Right lung (tissue), 5 donors: Measurements from ENCODE around the gene ARFGAP3. TPM values are rescaled to one million over a fixed set of nuclear protein-coding genes. Genes with fewer than 3 reads are reported as not detected.
"Not testable (repeated sequence)": the region's sequence is repeated elsewhere in the genome, so short reads cannot be mapped to it uniquely, and the experiment has no call there.

ENCODE experiments used
- DNase-seq, 2 donors: peaks; one replicate each; pipeline ENCODE4 v3.0.0-alpha.2; 2013
- polyA plus RNA-seq, 5 donors: library from polyadenylated mRNA; unstranded; fragments of 120-200 nt; gene quantifications; one replicate each; pipeline versions ENCODE4 v1.2.1 to v1.2.3, GENCODE V29; 2013; ENCODE audit warnings: inconsistent platforms in 1 of 5, low replicate concordance in 1 of 5; ENCODE audit not compliant: insufficient read length in 5 of 5, insufficient read depth in 1 of 5

The ARFGAP3 gene
- polyA plus RNA-seq, 5 donors: 45.8 to 56.5 (median 50.8) TPM

- no peak for DNase-seq
Measured at GRCh38 chr22:42770448-42770726, 86.7 kb downstream of the ARFGAP3 start.

GRCh38 chr22:42769574-42770447 is 87.3 kb downstream of the ARFGAP3 start:
- no peak for DNase-seq

- no peak for DNase-seq
Measured at GRCh38 chr22:42769238-42769573, 87.9 kb downstream of the ARFGAP3 start.

- DNase-seq: no peak
Measured at GRCh38 chr22:42768385-42769035, 88.6 kb downstream of the ARFGAP3 start.

- no peak for DNase-seq
Measured at GRCh38 chr22:42766860-42767259, 90.2 kb downstream of the ARFGAP3 start.

- DNase-seq: no peak
Measured at GRCh38 chr22:42764895-42765363, 92.1 kb downstream of the ARFGAP3 start.

GRCh38 chr22:42763965-42764480 is 93.0 kb downstream of the ARFGAP3 start:
- no peak for DNase-seq

- DNase-seq: no peak
Measured at GRCh38 chr22:42760806-42761565, 96.1 kb downstream of the ARFGAP3 start.

- no peak for DNase-seq
Measured at GRCh38 chr22:42758931-42759629, 98.0 kb downstream of the ARFGAP3 start.

- not testable (repeated sequence) for DNase-seq
Measured at GRCh38 chr22:42755553-42755952, 101.5 kb downstream of the ARFGAP3 start.

- DNase-seq: not testable (repeated sequence)
Measured at GRCh38 chr22:42755121-42755520, 102.0 kb downstream of the ARFGAP3 start.

GRCh38 chr22:42754658-42755057 is 102.4 kb downstream of the ARFGAP3 start:
- DNase-seq: no peak

GRCh38 chr22:42752912-42753311 is 104.2 kb downstream of the ARFGAP3 start:
- DNase-seq: no peak

GRCh38 chr22:42752230-42752746 is 104.8 kb downstream of the ARFGAP3 start:
- no peak for DNase-seq

GRCh38 chr22:42750421-42750820 is 106.7 kb downstream of the ARFGAP3 start:
- not testable (repeated sequence) for DNase-seq

GRCh38 chr22:42747701-42748513 is 109.2 kb downstream of the ARFGAP3 start:
- peak in 1 of 2 donors; percentile 15 for DNase-seq
